Heart right ventricle (tissue), 16 donors: Measurements from ENCODE around the gene PPM1J. TPM values are rescaled to one million over a fixed set of nuclear protein-coding genes. Genes with fewer than 3 reads are reported as not detected.

Experiments used
- ATAC-seq, 8 donors: fragments of 200-7000 bp; cut with Tn5 transposase; one replicate each; pipeline ENCODE4 v1.9.1; 2020; ENCODE audit warnings: mild to moderate bottlenecking in 8 of 8, moderate library complexity in 8 of 8, moderate number of reproducible peaks in 1 of 8
- DNase-seq, 2 donors: peaks; one replicate each; pipeline ENCODE4 v3.0.0-alpha.2; 2020
- H3K27ac ChIP-seq, 10 donors: fragments of 200-600 bp; sonication (generic) in 2 of 10; one replicate each; pipeline versions ENCODE4 v1.5.0 to v1.8.0; 2020 to 2022; ENCODE audit warnings: mild to moderate bottlenecking in 3 of 10
- H3K27me3 ChIP-seq, 7 donors: fragments of 200-600 bp; one replicate each; pipeline ENCODE4 v1.8.0; 2021 to 2022; ENCODE audit warnings: mild to moderate bottlenecking in 2 of 7
- H3K36me3 ChIP-seq, 9 donors: fragments of 200-600 bp; sonication (generic) in 1 of 9; one replicate each; pipeline versions ENCODE4 v1.5.0 to v1.8.0; 2020 to 2022; ENCODE audit warnings: mild to moderate bottlenecking in 2 of 9
- H3K4me1 ChIP-seq, 9 donors: fragments of 200-600 bp; sonication (generic) in 1 of 9; one replicate each; pipeline versions ENCODE4 v1.5.0 to v1.8.0; 2020 to 2022; ENCODE audit warnings: mild to moderate bottlenecking in 4 of 9
- H3K4me3 ChIP-seq, 10 donors: fragments of 200-600 bp; sonication (generic) in 2 of 10; one replicate each; pipeline versions ENCODE4 v1.5.0 to v1.8.0; 2020 to 2022; ENCODE audit warnings: mild to moderate bottlenecking in 7 of 10, moderate library complexity in 2 of 10
- H3K9me3 ChIP-seq, 11 donors: fragments of 200-600 bp in 10 of 11; sonication (generic) in 2 of 11; one replicate each; pipeline versions ENCODE4 v1.5.0 to v1.8.0; 2013 to 2022; ENCODE audit warnings: mild to moderate bottlenecking in 2 of 11, control low read depth in 1 of 11, moderate library complexity in 1 of 11
- CTCF ChIP-seq, 9 donors: fragments of 200-600 bp; sonication (generic) in 2 of 9; IDR thresholded peaks; one replicate each; pipeline versions ENCODE4 v1.5.0 to v1.8.0; 2021 to 2022; ENCODE audit warnings: antibody characterized with exemption in 9 of 9, mild to moderate bottlenecking in 5 of 9, moderate library complexity in 1 of 9
- WGBS, 2 donors: extraction: QIAGEN DNeasy Blood & Tissue Kit; methylation state at CpG; one replicate each; pipeline ENCODE4 v1.1.7; 2013; ENCODE audit warnings: inconsistent platforms in 1 of 2; 5-methylcytosine and 5-hydroxymethylcytosine counted together
- intact Hi-C, 10 donors: fragments of 100-400 bp; cut with DNase I; formaldehyde crosslinking; loops; one replicate each; pipeline versions ENCODE4 v1.11.1 to v1.14.2; 2022
- polyA plus RNA-seq, 2 donors: library from polyadenylated mRNA; stranded (reverse); fragments of 200-250 nt; gene quantifications; one replicate each; pipeline ENCODE4 v1.2.3, GENCODE V29; 2013
- total RNA-seq, 10 donors: library from RNA; stranded (reverse); fragmentation: NEBNext Ultra II Directional in 3 of 10; extraction: Animal tissue kit (Norgen Biotek cat#: 25700) in 3 of 10; gene quantifications; one replicate each; pipeline versions ENCODE4 v1.2.1 to v1.2.4, GENCODE V29; 2021 to 2023
- donor health status: Arrhythmogenic right ventricular cardiomyopathy.
- donor health status: ischemic (EF 13 %, LVEDD 7.1; RV severe dilation, severe dysfunction).
- donor health status: healthy with polysubstance abuse.
- donor health status: DM: no; HTN: yes; CAD: no.
- donor health status: DM: no; HTN: no; CAD: no.
- donor health status: ischemic (EF 25% LVEDD 6.9; RV normal size, moderate dysfunction).
- donor health status: ischemic (EF 25% LVEDD 5.7; RV mildly dilated, moderate dysfunction).
- donor health status: healthy.
- donor health status: DM: yes; HTN: yes; CAD: no.
- donor health status: Ischemic cardiomyopathy.
- donor health status: ischemic (EF 35%, LVEDD 5.7; RV mildly dilated, moderate dysfunction).
- donor health status: nonischemic (EF 11% LVEDD 7.7; RV severe dilation, severe dysfunction).
- donor health status: DM: yes; HTN: yes; CAD: no.
- donor health status: PGD.
- donor health status: ischemic (EF 29% LVEDD 5.4; RV normal size, mild dysfunction).
- donor health status: nonischemic (EF 23%, LVEDD 6.1; RV moderate dilation, normal function).

PPM1J gene
- total and polyA plus RNA-seq, 12 donors, result 2.4 to 11.0 (median 8.1) TPM

GRCh38 chr1:112719706-112720105 is 4.6 kb upstream of the PPM1J start:
- H3K36me3 ChIP-seq, result no peaks in the 10 kb centered on the region
- TF ChIP-seq CTCF (IDR thresholded peaks at IDR 0.05), result no peak
- ATAC-seq (no peak), DNase-seq (no peak)
- peaks cover 0 to 37% (median 12%) of the 10 kb centered on the region in 7 donors for H3K27me3 ChIP-seq
- no peak overlapping the region for H3K27ac ChIP-seq
- intact Hi-C loops, result loop anchor here (2.0 to 10.0 kb wide), 13 partner anchors 83 to 958 kb away; partner anchors contain the start of genes LRIG2 (in 6 of the 10) and SLC16A1 (in 3 of the 10)
- H3K9me3 ChIP-seq, result no peaks in the 10 kb centered on the region
- no peak overlapping the region for H3K4me3 ChIP-seq
- WGBS, 2 donors, result 92 to 95% methylated on average over 2 of the region's 2 CpGs
- H3K4me1 ChIP-seq, result peaks cover 2 to 33% (median 13%) of the 10 kb centered on the region in 9 donors

DNA sequence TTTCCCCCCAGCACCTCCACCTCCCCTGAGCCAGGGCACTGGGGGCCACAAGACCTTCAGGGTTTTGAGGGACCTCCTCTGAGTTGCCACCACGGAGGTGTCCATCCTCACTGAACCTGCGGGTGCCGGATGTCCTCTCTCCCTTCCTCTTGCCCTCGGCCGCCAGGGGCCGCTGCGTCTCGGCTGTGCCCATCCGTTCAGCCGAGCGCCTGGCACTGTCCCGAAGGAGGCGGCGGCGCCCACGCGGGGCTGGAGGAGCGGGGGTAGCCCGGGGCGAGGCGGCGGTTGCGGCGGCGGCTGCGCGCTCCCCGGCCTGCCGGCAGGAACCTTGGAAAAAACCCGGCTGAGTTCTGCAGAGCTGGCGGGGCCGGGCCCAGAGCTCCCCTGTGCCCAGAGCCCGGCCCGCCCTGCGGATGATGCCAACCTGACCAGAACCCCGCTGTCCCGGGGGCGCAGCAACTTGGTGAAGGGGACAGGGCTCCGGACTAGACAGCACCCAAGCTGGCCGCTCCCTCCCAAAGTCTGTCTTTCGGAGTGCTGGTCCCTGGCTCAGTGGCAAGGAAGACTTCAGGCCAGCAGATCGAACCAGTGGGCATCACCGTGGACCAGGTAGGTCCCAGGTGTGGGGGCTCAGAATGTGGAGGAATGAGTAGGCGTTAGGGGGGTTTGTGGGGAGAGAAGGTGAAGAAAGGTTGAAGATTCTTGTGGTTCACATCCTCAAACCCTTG is 3.7 kb upstream of the PPM1J start:
- WGBS, 2 donors, result 15 to 20% methylated on average over 44 of the region's 44 CpGs
- TF ChIP-seq CTCF (IDR thresholded peaks at IDR 0.05), result peak; percentile 45 to 92 (median 83)

GRCh38 chr1:112717263-112717873 is 2.2 kb upstream of the PPM1J start:
- Histone ChIP-seq H3K36me3 (no peaks in the 10 kb centered on the region), H3K27me3 (peaks cover 0 to 30% (median 12%) of the 10 kb centered on the region in 7 donors), H3K4me3 (no peak overlapping the region), H3K4me1 (peaks cover 2 to 38% (median 25%) of the 10 kb centered on the region in 9 donors), H3K9me3 (no peaks in the 10 kb centered on the region), H3K27ac (no peak overlapping the region)
- no peak for ATAC-seq
- DNase-seq, result no peak
- 93% methylated on average over 2 of the region's 2 CpGs for WGBS, 2 donors
- intact Hi-C loops, result loop anchor here (2.0 to 10.0 kb wide), 14 partner anchors 85 to 960 kb away; partner anchors contain the start of genes LRIG2 (in 7 of the 10) and SLC16A1 (in 3 of the 10)
- no peak for TF ChIP-seq CTCF (IDR thresholded peaks at IDR 0.05)

More for the DNA sequence above, 3.7 kb upstream of the PPM1J start:
- Histone ChIP-seq H3K4me1 (peaks cover 2 to 41% (median 22%) of the 10 kb centered on the region in 9 donors), H3K4me3 (peak overlapping the region in 8 of 10 donors; percentile 6 to 46 (median 32)), H3K27ac (no peak overlapping the region), H3K27me3 (peaks cover 0 to 38% (median 12%) of the 10 kb centered on the region in 7 donors), H3K36me3 (no peaks in the 10 kb centered on the region), H3K9me3 (no peaks in the 10 kb centered on the region)
- ATAC-seq (peak in 1 of 8 donors; percentile 19), DNase-seq (peak; percentile 78 to 82)
- intact Hi-C loops, result loop anchor here (1.0 to 10.0 kb wide), 14 partner anchors 83 to 958 kb away; partner anchors contain the start of genes LRIG2 (in 6 of the 10) and SLC16A1 (in 3 of the 10)

DNA sequence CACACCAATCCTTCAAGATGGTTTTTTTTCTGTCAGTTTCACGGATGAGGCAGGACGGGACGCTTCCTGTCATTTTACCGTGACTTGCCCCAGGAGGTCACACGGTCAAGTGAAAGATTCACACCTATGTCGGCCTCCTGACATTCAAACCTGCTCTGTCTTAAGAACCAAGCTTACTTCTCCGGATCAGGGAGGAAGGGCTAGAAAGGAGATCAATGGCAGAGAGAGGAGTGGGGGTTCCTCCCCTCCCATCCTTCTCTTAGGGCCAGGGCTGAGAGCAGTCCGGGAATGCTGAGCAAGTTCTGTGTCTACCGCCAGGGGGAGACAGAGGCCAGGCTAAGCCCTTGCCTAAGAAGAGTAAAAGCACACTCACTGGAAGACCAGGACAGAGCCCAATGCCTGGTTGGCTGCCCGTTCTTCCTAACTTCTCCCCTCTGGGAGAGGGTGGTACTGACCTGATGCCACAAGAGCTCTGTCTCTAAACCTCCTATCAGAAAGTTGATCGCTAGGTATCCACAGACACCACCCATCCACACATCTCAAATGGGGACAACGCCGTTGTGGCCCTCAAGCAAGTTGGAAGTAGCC is 1.1 kb upstream of the PPM1J start:
- DNase-seq, result peak; percentile 82 to 88
- peak; percentile 61 to 91 (median 80) for ATAC-seq
- intact Hi-C loops, result loop anchor here (1.0 to 10.0 kb wide), 16 partner anchors 86 to 961 kb away; partner anchors contain the start of genes LRIG2 (in 7 of the 10) and SLC16A1 (in 3 of the 10)
- peak; percentile 89 to 98 (median 95) for TF ChIP-seq CTCF (IDR thresholded peaks at IDR 0.05)
- Histone ChIP-seq H3K27me3 (peaks cover 0 to 30% (median 12%) of the 10 kb centered on the region in 7 donors), H3K27ac (peak overlapping the region in 9 of 10 donors; percentile 67 to 88 (median 78)), H3K4me1 (peaks cover 2 to 35% (median 23%) of the 10 kb centered on the region in 9 donors), H3K36me3 (no peaks in the 10 kb centered on the region), H3K9me3 (no peaks in the 10 kb centered on the region), H3K4me3 (peak overlapping the region; percentile 55 to 81 (median 71))
- 16% methylated on average over 13 of the region's 13 CpGs for WGBS, 2 donors
